ENCODE data around the gene ATP13A3.

Gene ATP13A3

GRCh38 chr3:194476784-194477183 is 10.0 kb downstream of the ATP13A3 start:
- no peak for DNase-seq (ENCODE audit: low read depth in 1 of 2, low spot score in 1 of 2)

GRCh38 chr3:194475978-194476377 is 10.8 kb downstream of the ATP13A3 start:
- DNase-seq (ENCODE audit: low read depth in 1 of 2, low spot score in 1 of 2): no peak

GRCh38 chr3:194475138-194475932 is 11.5 kb downstream of the ATP13A3 start:
- DNase-seq (ENCODE audit: low read depth in 1 of 2, low spot score in 1 of 2): no peak

- no peak for DNase-seq (ENCODE audit: low read depth in 1 of 2, low spot score in 1 of 2)
Measured at GRCh38 chr3:194474675-194475074, 12.1 kb downstream of the ATP13A3 start.

GRCh38 chr3:194472290-194472920 is 14.4 kb downstream of the ATP13A3 start:
- DNase-seq (ENCODE audit: low read depth in 1 of 2, low spot score in 1 of 2): no peak

GRCh38 chr3:194471863-194472262 is 14.9 kb downstream of the ATP13A3 start:
- no peak for DNase-seq (ENCODE audit: low read depth in 1 of 2, low spot score in 1 of 2)

GRCh38 chr3:194470615-194471014 is 16.2 kb downstream of the ATP13A3 start:
- DNase-seq (ENCODE audit: low read depth in 1 of 2, low spot score in 1 of 2): no peak

GRCh38 chr3:194469977-194470376 is 16.8 kb downstream of the ATP13A3 start:
- DNase-seq (ENCODE audit: low read depth in 1 of 2, low spot score in 1 of 2): no peak

- DNase-seq (ENCODE audit: low read depth in 1 of 2, low spot score in 1 of 2): no peak
Measured at GRCh38 chr3:194468086-194468485, 18.7 kb downstream of the ATP13A3 start.

- no peak for DNase-seq (ENCODE audit: low read depth in 1 of 2, low spot score in 1 of 2)
Measured at GRCh38 chr3:194466761-194467356, 19.9 kb downstream of the ATP13A3 start.

GRCh38 chr3:194465920-194466570 is 20.8 kb downstream of the ATP13A3 start:
- DNase-seq (ENCODE audit: low read depth in 1 of 2, low spot score in 1 of 2): no peak

- DNase-seq (ENCODE audit: low read depth in 1 of 2, low spot score in 1 of 2): no peak
Measured at GRCh38 chr3:194465246-194465645, 21.6 kb downstream of the ATP13A3 start.

GRCh38 chr3:194464692-194465091 is 22.1 kb downstream of the ATP13A3 start:
- no peak for DNase-seq (ENCODE audit: low read depth in 1 of 2, low spot score in 1 of 2)

- DNase-seq (ENCODE audit: low read depth in 1 of 2, low spot score in 1 of 2): no peak
Measured at GRCh38 chr3:194462936-194463335, 23.9 kb downstream of the ATP13A3 start.

- no peak for DNase-seq (ENCODE audit: low read depth in 1 of 2, low spot score in 1 of 2)
Measured at GRCh38 chr3:194460566-194460965, 26.2 kb downstream of the ATP13A3 start.

- no peak for DNase-seq (ENCODE audit: low read depth in 1 of 2, low spot score in 1 of 2)
Measured at GRCh38 chr3:194458131-194458530, 28.7 kb downstream of the ATP13A3 start.

- no peak for DNase-seq (ENCODE audit: low read depth in 1 of 2, low spot score in 1 of 2)
Measured at GRCh38 chr3:194455481-194455880, 31.3 kb downstream of the ATP13A3 start.

GRCh38 chr3:194450341-194450740 is 36.5 kb downstream of the ATP13A3 start:
- DNase-seq (ENCODE audit: low read depth in 1 of 2, low spot score in 1 of 2): no peak

GRCh38 chr3:194449913-194450312 is 36.9 kb downstream of the ATP13A3 start:
- DNase-seq (ENCODE audit: low read depth in 1 of 2, low spot score in 1 of 2): no peak

- no peak for DNase-seq (ENCODE audit: low read depth in 1 of 2, low spot score in 1 of 2)
Measured at GRCh38 chr3:194447657-194448056, 39.1 kb downstream of the ATP13A3 start.

GRCh38 chr3:194447161-194447560 is 39.6 kb downstream of the ATP13A3 start:
- DNase-seq (ENCODE audit: low read depth in 1 of 2, low spot score in 1 of 2): no peak

GRCh38 chr3:194446754-194447153 is 40.0 kb downstream of the ATP13A3 start:
- DNase-seq (ENCODE audit: low read depth in 1 of 2, low spot score in 1 of 2): no peak

All from activated T-helper 1 cell treated with anti-CD3 and anti-CD28 coated beads, Interleukin-2, amount 50 U/mL, for 16 hours (primary cell).